Activated naive CD4-positive, alpha-beta T cell treated with anti-CD3 and anti-CD28 coated beads, Interleukin-2, amount 50 U/mL, for 16 hours (primary cell): Measurements from ENCODE around the gene SCART1.
"Not testable (repeated sequence)": the region's sequence is repeated elsewhere in the genome, so short reads cannot be mapped to it uniquely, and the experiment has no call there.

ENCODE experiments used
- DNase-seq: peaks from one replicate; pipeline ENCODE4 v3.0.0-alpha.2; 2020

Gene SCART1

DNA sequence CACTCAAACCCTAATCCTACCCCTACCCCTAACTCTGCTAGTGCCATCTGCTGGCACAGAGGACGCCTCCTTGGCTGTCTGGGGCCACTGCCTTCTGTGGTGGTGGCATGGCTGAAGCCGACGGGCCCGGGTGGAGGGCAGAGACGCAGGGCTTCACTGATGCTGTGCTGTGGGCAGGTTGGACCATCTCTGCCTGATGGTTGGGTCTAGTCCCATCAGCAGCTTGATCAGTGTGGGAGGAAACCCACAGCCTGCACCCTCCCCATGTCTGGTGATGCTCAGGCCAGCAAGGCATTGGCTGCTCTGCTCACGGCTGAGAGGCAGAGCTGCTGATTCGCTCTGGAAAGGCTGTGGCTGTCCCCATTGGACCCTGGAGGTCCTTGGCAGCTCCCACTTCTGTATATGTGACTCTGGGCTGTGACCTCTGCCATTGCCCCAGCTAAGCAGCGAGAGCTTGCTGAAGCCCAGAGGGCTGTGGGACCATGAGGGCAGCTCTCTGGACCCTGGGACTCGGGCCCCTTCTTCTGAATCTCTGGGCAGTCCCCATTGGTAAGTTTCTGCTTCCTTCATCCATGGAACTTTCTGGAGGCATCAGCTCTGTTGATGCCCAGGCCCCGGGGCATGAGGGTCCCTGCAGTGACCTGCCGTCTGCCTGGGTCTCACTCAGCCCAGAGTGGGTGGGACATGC is at the start of gene SCART1:
Gene SCART1 (plus strand): TSS at position 430 of the 688 bp plus-strand sequence. CDS start 53 bp downstream, at position 483.
- no peak for DNase-seq

GRCh38 chr10:133405272-133405671 is 48.5 kb upstream of the SCART1 start:
- no peak for DNase-seq

GRCh38 chr10:133405844-133406527 is 47.8 kb upstream of the SCART1 start:
- DNase-seq: no peak

DNA sequence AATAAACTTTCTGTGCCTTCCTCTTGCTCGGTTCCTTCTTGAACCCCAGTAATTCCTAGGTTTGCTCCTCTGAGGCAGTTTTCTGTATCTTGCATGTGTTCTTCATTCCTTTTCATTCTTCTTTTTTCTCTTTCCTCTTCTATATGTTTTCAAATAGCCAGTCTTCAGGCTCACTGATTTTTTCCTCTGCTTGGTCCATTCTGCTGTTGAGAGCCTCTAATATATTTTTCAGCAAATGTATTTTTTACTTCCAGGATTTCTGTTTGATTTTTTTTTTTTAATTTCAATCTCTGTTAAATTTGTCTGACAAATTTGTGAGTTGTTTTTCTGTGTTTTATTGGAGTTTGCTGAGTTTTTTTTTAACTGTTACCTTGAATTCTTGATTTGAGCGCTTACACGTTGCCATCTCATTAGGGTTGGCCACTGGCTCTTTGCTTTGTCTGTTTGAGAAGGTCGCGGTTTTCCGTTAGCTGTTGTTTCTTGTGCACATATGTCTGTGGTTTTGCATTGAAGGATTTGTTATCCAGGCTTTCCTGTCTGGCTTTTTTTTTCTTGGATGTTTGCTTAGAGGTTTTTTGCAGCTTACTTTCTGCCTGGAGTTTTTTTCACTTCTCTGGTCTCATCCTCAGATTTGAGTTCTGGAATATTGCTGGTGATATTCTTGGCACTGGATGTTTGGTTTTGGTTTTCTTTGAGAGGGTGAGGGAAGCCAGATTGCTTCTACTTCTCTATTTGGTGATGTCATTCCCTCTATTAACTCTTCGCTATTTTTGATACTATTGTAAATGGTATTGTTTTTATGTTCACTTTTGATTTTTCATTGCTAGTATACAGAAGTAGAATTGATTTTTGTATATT is 42.0 kb upstream of the SCART1 start:
- DNase-seq: no peak

GRCh38 chr10:133412381-133412711 is 41.4 kb upstream of the SCART1 start:
- no peak for DNase-seq

- DNase-seq: not testable (repeated sequence)
Observed at GRCh38 chr10:133414401-133414800, 39.3 kb upstream of the SCART1 start.

- DNase-seq: no peak
Observed at GRCh38 chr10:133415752-133416151, 38.0 kb upstream of the SCART1 start.

DNA sequence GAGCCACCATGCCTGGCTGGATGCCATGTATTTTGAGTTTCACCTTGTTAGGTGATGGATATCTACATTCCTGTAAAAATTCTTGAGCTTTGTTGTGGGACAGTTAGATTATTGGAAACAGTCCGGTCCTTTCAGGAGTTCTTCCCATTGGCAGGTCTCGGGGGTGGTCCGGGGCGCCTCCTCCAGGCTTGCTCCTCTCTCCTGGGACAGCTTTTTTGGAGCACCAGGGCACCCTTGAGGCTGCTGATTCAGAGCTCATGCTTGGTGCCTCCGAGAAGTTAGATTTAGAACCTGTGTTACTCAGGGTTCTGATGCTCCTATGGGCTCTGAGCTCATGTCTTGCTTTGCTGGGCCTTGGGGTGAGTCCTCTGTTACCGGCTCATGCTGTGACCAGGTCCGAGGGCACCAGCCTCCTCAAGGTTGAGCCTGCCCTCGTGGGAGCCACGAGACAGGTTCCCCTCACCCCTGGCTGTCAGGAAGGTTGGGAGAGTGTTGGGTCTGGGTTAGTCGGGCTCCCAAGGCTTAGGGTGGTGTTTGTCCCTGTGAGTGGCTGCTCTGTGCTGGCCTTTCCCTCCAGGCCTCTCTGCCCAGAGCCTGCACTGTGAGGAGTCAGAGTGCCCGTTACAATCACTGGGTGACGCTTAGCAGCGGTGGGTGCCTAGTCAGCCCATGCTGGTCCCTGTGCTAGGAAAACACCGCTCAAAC is 35.3 kb upstream of the SCART1 start:
- DNase-seq: no peak

DNA sequence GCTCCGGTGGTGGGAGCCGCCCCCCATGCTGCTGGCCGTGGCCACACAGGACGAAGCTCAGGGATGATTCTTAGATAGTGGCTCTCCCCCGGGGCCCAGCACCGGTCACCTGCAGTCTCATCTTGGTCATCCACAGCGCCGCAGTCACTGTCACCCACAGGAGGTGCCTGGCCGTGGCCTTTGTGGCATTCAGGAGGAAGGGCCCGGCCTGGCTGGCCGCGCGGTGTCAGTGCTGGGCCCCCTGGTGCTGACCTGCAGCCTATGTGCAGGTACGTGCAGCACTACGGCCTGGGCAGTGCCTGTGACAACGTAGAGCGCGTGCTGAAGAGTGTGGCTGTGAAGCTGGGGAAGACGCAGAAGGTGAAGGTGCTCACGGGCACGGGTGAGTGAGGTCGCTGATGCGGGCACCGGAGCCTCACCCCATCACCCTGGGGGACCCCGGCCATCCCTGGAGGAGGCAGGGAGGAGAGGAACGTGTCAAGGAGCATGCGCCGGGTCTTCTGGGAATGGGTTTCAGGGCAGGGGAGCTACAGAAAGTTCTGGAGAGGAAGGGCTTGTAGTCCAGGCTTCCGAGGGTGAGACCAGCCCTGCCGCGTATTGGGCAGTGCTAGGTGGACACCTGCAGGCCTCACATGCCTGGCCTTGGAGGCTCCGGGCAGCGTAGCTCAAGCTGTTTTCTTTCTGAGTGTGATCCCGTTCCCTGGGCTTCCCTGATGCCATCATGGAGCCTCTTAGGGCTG is 34.4 kb upstream of the SCART1 start:
- DNase-seq: no peak

DNA sequence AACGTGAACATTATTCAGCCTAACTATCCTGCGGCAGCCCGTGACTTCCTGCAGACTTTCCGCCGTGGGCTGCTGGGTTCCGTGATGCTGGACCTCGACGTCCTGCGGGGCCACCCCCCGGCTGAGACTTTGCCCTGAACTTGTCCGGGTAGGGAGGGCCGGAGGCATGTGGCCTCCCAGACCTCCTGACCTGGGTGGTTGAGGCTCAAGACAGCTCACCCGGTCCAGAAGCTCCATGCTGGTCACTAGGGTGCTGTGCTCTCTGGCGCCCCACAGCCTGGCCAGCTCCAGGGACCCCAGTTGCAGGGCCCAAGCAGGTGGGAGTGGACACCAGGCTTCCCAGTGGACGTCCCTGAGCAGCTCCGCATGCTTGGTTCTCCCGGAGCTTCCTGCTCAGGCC is 33.7 kb upstream of the SCART1 start:
- DNase-seq: no peak

- no peak for DNase-seq
Observed at GRCh38 chr10:133420579-133420978, 33.2 kb upstream of the SCART1 start.

- no peak for DNase-seq
Observed at GRCh38 chr10:133421336-133422222, 32.2 kb upstream of the SCART1 start.

- DNase-seq: no peak
Observed at GRCh38 chr10:133422223-133422806, 31.4 kb upstream of the SCART1 start.

DNA sequence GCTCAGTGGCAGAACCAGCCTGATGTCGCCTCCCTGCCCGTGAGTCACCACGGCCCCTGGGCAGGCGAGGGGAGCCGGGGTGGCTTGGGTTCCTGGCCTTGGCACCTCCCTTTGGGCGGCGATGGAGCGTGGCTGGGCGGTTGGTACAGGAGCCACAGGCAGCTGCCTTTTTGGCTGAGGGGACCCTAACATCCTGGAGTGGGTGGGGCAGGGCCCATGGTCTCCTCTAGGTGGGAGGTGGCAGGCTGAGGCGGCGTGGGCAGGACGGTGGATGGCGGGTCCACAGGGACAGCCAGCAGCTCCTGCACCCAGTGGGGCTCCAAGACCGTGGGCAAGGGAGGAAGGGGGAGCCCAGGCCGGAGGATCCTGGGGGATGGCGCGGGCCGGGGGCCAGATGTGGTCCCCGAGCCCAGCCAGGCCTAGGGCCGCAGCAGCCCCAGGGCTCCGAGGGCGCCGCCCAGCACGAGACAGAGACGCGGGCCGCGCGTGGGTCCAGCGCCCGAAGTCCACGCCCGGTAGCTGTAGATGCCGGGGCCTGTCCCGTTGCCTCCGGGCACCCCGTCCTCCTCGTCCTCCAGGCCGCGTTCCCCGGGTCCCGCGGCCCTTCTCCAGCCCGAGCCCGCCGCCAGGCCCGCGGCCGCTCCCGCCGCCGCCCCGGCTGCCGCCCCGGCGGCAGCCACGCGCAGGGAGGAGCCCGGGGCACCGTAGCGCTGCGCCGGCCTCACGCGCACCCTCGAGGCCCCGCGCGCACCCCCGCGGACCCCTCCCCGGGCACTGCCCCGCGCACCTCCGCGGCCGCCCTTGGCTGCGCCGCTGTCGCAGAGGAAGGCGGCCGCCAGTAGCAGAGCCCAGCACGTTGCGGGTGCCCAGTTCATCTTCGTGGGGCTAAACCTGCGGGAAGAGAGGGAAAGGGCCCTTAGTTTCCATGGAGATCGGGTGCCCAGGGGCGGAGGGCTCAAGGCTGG is 30.7 kb upstream of the SCART1 start:
- no peak for DNase-seq

DNA sequence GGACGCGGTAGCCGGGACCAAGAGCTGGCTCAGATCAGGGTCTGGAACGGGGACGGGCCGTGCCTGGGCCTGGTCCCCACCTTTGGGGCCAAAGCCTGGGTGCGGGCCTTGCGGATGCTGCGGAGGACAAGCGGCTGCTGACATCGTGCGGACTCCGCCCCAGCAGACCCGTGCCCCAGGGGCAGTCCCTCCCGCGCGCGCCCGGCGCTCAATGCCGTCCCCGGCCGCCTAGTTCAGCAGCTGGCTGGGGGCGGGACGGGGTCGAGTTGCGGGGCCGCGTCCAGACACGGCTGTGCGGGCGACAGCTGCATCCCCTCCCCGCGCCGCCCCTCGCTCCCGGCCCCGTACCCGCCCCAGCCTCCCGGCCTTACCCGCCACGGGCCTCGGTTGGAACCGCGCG is 29.6 kb upstream of the SCART1 start:
- not testable (repeated sequence) for DNase-seq

DNA sequence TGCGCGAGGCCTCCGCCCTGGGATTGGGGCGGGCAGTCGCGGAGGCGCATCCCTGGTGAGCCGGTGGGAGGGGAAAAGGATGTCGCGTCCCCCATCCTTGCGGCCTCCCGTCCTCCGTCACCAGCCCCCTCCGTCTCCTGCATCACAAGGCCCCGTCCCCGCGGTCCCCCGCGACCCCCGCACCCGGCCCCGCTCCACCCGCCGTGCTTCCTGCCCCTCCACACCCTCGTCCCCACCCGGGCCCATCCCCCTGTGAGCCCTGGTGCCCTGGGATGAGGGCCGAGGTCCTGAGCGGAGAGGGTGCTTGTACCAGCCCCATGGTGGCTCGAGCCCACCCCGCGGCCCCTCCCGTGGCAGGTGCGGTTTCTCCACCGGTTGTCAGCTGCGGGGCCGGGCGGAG is 29.1 kb upstream of the SCART1 start, which contains the start of gene SPRN:
Gene SPRN (minus strand): TSS at position 25 of the 400 bp plus-strand sequence. CDS start 944 bp downstream, outside the sequence.
- not testable (repeated sequence) for DNase-seq

DNA sequence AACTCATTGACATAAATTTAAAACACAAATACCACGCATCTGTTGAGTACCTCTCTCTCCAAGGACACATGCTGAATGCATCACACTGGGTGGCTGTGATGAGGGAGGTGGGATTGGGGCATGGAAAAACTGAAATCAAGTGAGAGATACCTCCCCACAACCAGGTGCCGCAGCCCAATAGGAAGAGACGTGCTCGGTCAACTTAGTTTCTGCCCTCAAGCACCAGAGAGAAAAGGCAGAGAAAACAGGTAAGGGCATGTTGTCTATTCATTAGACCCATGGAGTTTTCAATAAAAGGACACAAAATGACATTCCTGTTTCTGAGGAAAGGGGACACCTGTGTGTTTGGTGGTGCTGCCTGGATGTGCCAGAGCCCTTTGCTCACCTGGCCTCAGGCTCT is 24.2 kb upstream of the SCART1 start:
- not testable (repeated sequence) for DNase-seq

GRCh38 chr10:133431888-133432613 is 21.7 kb upstream of the SCART1 start:
- DNase-seq: not testable (repeated sequence)

DNA sequence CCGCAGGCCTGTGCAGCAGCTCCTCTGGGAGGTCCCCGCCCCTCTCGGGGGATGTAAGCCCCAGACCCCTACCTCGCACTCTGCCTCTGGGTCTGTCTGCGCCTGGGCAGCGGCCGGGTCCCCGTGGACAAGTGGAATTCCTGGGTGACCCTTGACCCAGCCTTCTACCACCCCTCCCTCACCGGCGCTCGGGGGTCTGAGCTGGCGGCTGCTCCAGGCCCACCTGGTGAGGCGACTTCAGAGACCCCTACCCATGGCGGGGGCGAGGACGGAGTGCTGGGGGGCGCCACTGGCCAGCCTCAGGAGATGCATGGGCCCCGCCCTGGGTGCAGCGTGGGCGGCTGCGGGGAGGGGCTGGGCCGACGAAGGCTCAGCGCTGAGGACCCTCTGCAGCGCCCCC is 21.0 kb upstream of the SCART1 start:
- DNase-seq: not testable (repeated sequence)
